ENCODE measurements around the gene PUSL1. TPM values are rescaled to one million over a fixed set of nuclear protein-coding genes. Genes with fewer than 3 reads are reported as not detected.

Gene PUSL1
- polyA plus RNA-seq, 1 donor = 6.9 TPM

GRCh38 chr1:1322952-1323351, 14.6 kb downstream of the PUSL1 start:
- no peak for DNase-seq

GRCh38 chr1:1324084-1324523, 15.7 kb downstream of the PUSL1 start:
- DNase-seq = no peak

- peak; percentile 90 for DNase-seq
Measured at GRCh38 chr1:1324524-1325287, 16.3 kb downstream of the PUSL1 start, which contains the start of the genes CPTP and INTS11. TSS of gene CPTP (plus strand) at chr1:1324802. CDS start at chr1:1326911, 2,109 bp downstream. TSS of gene INTS11 (minus strand) at chr1:1324660. CDS start at chr1:1324608, 52 bp downstream.

GRCh38 chr1:1325288-1326074, 17.1 kb downstream of the PUSL1 start:
- DNase-seq = no peak

- no peak for DNase-seq
Measured at GRCh38 chr1:1326075-1326605, 17.7 kb downstream of the PUSL1 start.

GRCh38 chr1:1327291-1327690, 18.9 kb downstream of the PUSL1 start:
- no peak for DNase-seq

GRCh38 chr1:1328254-1328653, 19.9 kb downstream of the PUSL1 start:
- no peak for DNase-seq

GRCh38 chr1:1329304-1330210, 21.2 kb downstream of the PUSL1 start:
- no peak for DNase-seq

- DNase-seq = no peak
Measured at GRCh38 chr1:1330366-1331067, 22.1 kb downstream of the PUSL1 start.

GRCh38 chr1:1331068-1331965, 22.9 kb downstream of the PUSL1 start, which contains the start of gene TAS1R3:
TSS of gene TAS1R3 (plus strand) at chr1:1331280. CDS start at chr1:1331346, 66 bp downstream.
- no peak for DNase-seq

- no peak for DNase-seq
Measured at GRCh38 chr1:1332031-1332755, 23.8 kb downstream of the PUSL1 start.

- DNase-seq = no peak
Measured at GRCh38 chr1:1332774-1333480, 24.5 kb downstream of the PUSL1 start.

GRCh38 chr1:1333551-1334241, 25.3 kb downstream of the PUSL1 start:
- DNase-seq = no peak

GRCh38 chr1:1334835-1335234, 26.4 kb downstream of the PUSL1 start:
- DNase-seq = no peak

GRCh38 chr1:1335283-1335682, 26.9 kb downstream of the PUSL1 start:
- DNase-seq = no peak

- DNase-seq = no peak
Measured at GRCh38 chr1:1335792-1336248, 27.4 kb downstream of the PUSL1 start.

GRCh38 chr1:1336446-1336845, 28.0 kb downstream of the PUSL1 start:
- no peak for DNase-seq
